Esophagus squamous epithelium (tissue), 4 donors: ENCODE measurements around the gene IGFL2.

Source experiments
- CTCF ChIP-seq, 6 experiments: fragments of 450-650 bp in 4 of 6; fragments of 200-600 bp in 2 of 6; sonication (generic) in 2 of 6; IDR thresholded peaks; one replicate each; pipeline ENCODE4 v1.5.1; 2016 to 2019; ENCODE audit warnings: antibody characterized with exemption in 6 of 6, mild to moderate bottlenecking in 4 of 6, moderate library complexity in 4 of 6
- POLR2A ChIP-seq, 4 donors: fragments of 450-650 bp; IDR thresholded peaks; one replicate each; pipeline ENCODE4 v1.6.1; 2017; ENCODE audit warnings: antibody characterized with exemption in 4 of 4, mild to moderate bottlenecking in 4 of 4, moderate library complexity in 3 of 4

DNA sequence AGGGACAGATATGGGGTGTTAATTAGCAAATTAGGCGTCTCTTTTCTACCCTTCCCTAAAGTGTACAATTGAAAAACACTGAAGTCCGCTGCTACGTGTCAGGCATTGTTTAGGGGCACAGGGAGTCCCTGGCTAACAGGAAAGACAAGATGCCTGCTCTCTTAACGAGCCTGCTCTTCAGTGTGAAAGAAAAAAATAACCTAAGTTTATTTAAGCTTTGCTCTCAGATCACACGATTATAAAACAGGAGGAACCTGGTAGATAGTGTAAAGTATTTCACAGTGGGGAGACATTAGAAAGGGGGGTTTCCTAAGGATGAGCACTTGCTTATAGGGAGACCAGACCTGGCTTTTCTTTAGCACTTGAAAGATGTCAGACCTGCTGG lies 38.7 kb downstream of the IGFL2 start:
- no peak for TF ChIP-seq CTCF (IDR thresholded peaks at IDR 0.05)
- TF ChIP-seq POLR2A (IDR thresholded peaks at IDR 0.05), result no peak
